Neuronal stem cell (in vitro differentiated cells): Measurements from ENCODE around the gene ZACN.

ENCODE experiments used
- DNase-seq: peaks from one replicate; pipeline ENCODE4 v3.0.0-alpha.2; 2013; ENCODE audit warnings: low spot score
- H2AFZ ChIP-seq: one replicate; pipeline ENCODE4 v1.6.1; 2013; ENCODE audit warnings: mild to moderate bottlenecking, low read length, inconsistent platforms
- H2AK5ac ChIP-seq: 2 replicates; pipeline ENCODE4 v1.6.1; 2013; ENCODE audit warnings: low read depth, mild to moderate bottlenecking, inconsistent platforms, low read length, moderate library complexity, mixed read lengths
- H2BK120ac ChIP-seq: 2 replicates; pipeline ENCODE4 v1.6.1; 2013; ENCODE audit warnings: low read depth, mild to moderate bottlenecking, inconsistent platforms, low read length, moderate library complexity, mixed read lengths
- H2BK12ac ChIP-seq: one replicate; pipeline ENCODE4 v1.6.1; 2013; ENCODE audit warnings: low read length, inconsistent platforms
- H2BK15ac ChIP-seq: 2 replicates; pipeline ENCODE4 v1.6.1; 2013; ENCODE audit warnings: mild to moderate bottlenecking, low read length, inconsistent platforms, mixed read lengths
- H2BK5ac ChIP-seq: one replicate; pipeline ENCODE4 v1.6.1; 2013; ENCODE audit warnings: inconsistent platforms, mild to moderate bottlenecking, low read length, moderate library complexity
- H3K14ac ChIP-seq: one replicate; pipeline ENCODE4 v1.6.1; 2013; ENCODE audit warnings: low read length, inconsistent platforms
- H3K18ac ChIP-seq: 2 replicates; pipeline ENCODE4 v1.6.1; 2013; ENCODE audit warnings: low read length, inconsistent platforms
- H3K23ac ChIP-seq: 2 replicates; pipeline ENCODE4 v1.6.1; 2013; ENCODE audit warnings: low read depth, mild to moderate bottlenecking, mixed read lengths, low read length, inconsistent platforms; ENCODE audit not compliant: poor library complexity
- H3K27ac ChIP-seq: replicated peaks from 3 replicates; pipeline ENCODE4 v1.5.1; 2013; ENCODE audit warnings: low read length, inconsistent platforms
- H3K27me3 ChIP-seq, 3 experiments: 2 replicates each; pipeline ENCODE4 v1.6.1; 2013; ENCODE audit warnings: low read length in 3 of 3, mild to moderate bottlenecking in 2 of 3, inconsistent platforms in 1 of 3, low read depth in 1 of 3, mixed read lengths in 1 of 3, moderate library complexity in 1 of 3; ENCODE audit not compliant: control insufficient read depth in 3 of 3, insufficient read depth in 3 of 3
- H3K36me3 ChIP-seq, 2 donors: replicated peaks in 1 of 2; 2 replicates each; pipeline ENCODE4 v1.6.1; 2013; ENCODE audit warnings: low read length in 2 of 2; ENCODE audit not compliant: control insufficient read depth in 2 of 2, insufficient read depth in 2 of 2
- H3K4ac ChIP-seq: 2 replicates; pipeline ENCODE4 v1.6.1; 2013; ENCODE audit warnings: inconsistent platforms, mild to moderate bottlenecking, low read length, moderate library complexity
- H3K4me1 ChIP-seq, 2 donors: 1 replicate in 1 of 2; 2 replicates in 1 of 2; pipeline ENCODE4 v1.6.1; 2013; ENCODE audit warnings: low read length in 2 of 2, low read depth in 1 of 2; ENCODE audit not compliant: control insufficient read depth in 2 of 2, insufficient read depth in 1 of 2
- H3K4me2 ChIP-seq: one replicate; pipeline ENCODE4 v1.6.1; 2013; ENCODE audit warnings: mild to moderate bottlenecking, low read length, inconsistent platforms; ENCODE audit not compliant: insufficient read depth, poor library complexity, severe bottlenecking
- H3K4me3 ChIP-seq, 2 donors: 2 replicates each; pipeline ENCODE4 v1.5.1; 2013; ENCODE audit warnings: low read length in 2 of 2, mild to moderate bottlenecking in 2 of 2, inconsistent platforms in 1 of 2, moderate library complexity in 1 of 2
- H3K79me1 ChIP-seq: one replicate; pipeline ENCODE4 v1.6.1; 2013; ENCODE audit warnings: low read depth, mild to moderate bottlenecking, inconsistent platforms, low read length, moderate library complexity
- H3K9ac ChIP-seq: one replicate; pipeline ENCODE4 v1.6.1; 2013; ENCODE audit warnings: mild to moderate bottlenecking, low read depth, low read length, inconsistent platforms; ENCODE audit not compliant: poor library complexity
- H3K9me3 ChIP-seq, 2 donors: replicated peaks in 1 of 2; 2 replicates each; pipeline versions ENCODE3 to v1.6.1; 2013; ENCODE audit warnings: low read length in 2 of 2, mild to moderate bottlenecking in 2 of 2, inconsistent platforms in 1 of 2, low read depth in 1 of 2, mixed read lengths in 1 of 2, moderate library complexity in 1 of 2; ENCODE audit not compliant: control insufficient read depth in 2 of 2, insufficient read depth in 1 of 2
- H4K8ac ChIP-seq: one replicate; pipeline ENCODE4 v1.6.1; 2013; ENCODE audit warnings: low read depth, mild to moderate bottlenecking, inconsistent platforms, low read length, moderate library complexity
- H4K91ac ChIP-seq: one replicate; pipeline ENCODE4 v1.6.1; 2013; ENCODE audit warnings: low read length, low read depth, mild to moderate bottlenecking, inconsistent platforms; ENCODE audit not compliant: poor library complexity
- WGBS, 2 donors: extraction: QIAGEN DNeasy Blood & Tissue Kit; methylation state at CpG; one replicate each; pipeline ENCODE4 v1.1.7; 2013; ENCODE audit warnings: missing lambda C conversion rate in 2 of 2, mixed read lengths in 1 of 2; ENCODE audit not compliant: insufficient read length in 2 of 2, insufficient replicate concordance in 1 of 2; ENCODE audit errors: extremely low coverage in 2 of 2; 5-methylcytosine and 5-hydroxymethylcytosine counted together

Gene ZACN

GRCh38 chr17:76071531-76072147, 7.3 kb upstream of the ZACN start:
- no peak overlapping the region for H3K4ac ChIP-seq
- peaks cover 4 to 26% of the 10 kb centered on the region in 2 donors for H3K36me3 ChIP-seq
- WGBS, 2 donors = no CpG with 5 or more reads among the region's 15 CpGs
- H2BK12ac ChIP-seq = no peak overlapping the region
- no peak overlapping the region for H2AK5ac ChIP-seq
- peaks cover 6% of the 10 kb centered on the region in 2 donors for H3K4me1 ChIP-seq
- peaks cover 24 to 33% (median 33%) of the 10 kb centered on the region in 3 experiments for H3K27me3 ChIP-seq
- H3K4me2 ChIP-seq = peak overlapping the region; percentile 98
- DNase-seq = no peak
- peak overlapping the region; percentile 87 for H3K9ac ChIP-seq
- H3K14ac ChIP-seq = no peak overlapping the region
- no peak overlapping the region for H3K27ac ChIP-seq
- no peak overlapping the region for H3K18ac ChIP-seq
- H2BK5ac ChIP-seq = no peak overlapping the region
- H2BK120ac ChIP-seq = no peak overlapping the region
- H3K4me3 ChIP-seq = peak overlapping the region; percentile 83 to 89
- peaks cover 0 to 3% of the 10 kb centered on the region in 2 donors for H3K9me3 ChIP-seq
- H4K8ac ChIP-seq = no peak overlapping the region
- H2AFZ ChIP-seq = peak overlapping the region; percentile 89
- H3K23ac ChIP-seq = no peak overlapping the region
- H2BK15ac ChIP-seq = no peak overlapping the region
- peaks cover 10% of the 10 kb centered on the region for H3K79me1 ChIP-seq
- H4K91ac ChIP-seq = no peak overlapping the region

- Histone ChIP-seq H2BK15ac (peak within 1 kb of the TSS; percentile 70), H3K27me3 (peaks cover 31 to 40% (median 38%) of the 10 kb centered on the region in 3 experiments), H3K23ac (peak within 1 kb of the TSS; percentile 96), H4K91ac (no peak within 1 kb of the TSS), H3K4me1 (peaks cover 6 to 10% of the 10 kb centered on the region in 2 donors), H3K14ac (peak within 1 kb of the TSS; percentile 22), H3K79me1 (peaks cover 10% of the 10 kb centered on the region), H2BK120ac (no peak within 1 kb of the TSS), H4K8ac (no peak within 1 kb of the TSS), H2BK12ac (no peak within 1 kb of the TSS), H2AFZ (peak within 1 kb of the TSS; percentile 89), H3K4me2 (peak within 1 kb of the TSS; percentile 98), H3K36me3 (peaks cover 0 to 20% of the 10 kb centered on the region in 2 donors), H3K27ac (no peak within 1 kb of the TSS), H2AK5ac (peak within 1 kb of the TSS; percentile 71), H3K18ac (peak within 1 kb of the TSS; percentile 66), H3K9ac (peak within 1 kb of the TSS; percentile 93), H2BK5ac (no peak within 1 kb of the TSS), H3K4me3 (peak within 1 kb of the TSS; percentile 83 to 89), H3K9me3 (peaks cover 0 to 3% of the 10 kb centered on the region in 2 donors), H3K4ac (no peak within 1 kb of the TSS)
- peak; percentile 88 for DNase-seq
- no CpG with 5 or more reads among the region's 57 CpGs for WGBS, 2 donors
Observed at GRCh38 chr17:76072148-76072858, 6.7 kb upstream of the ZACN start, which contains the start of gene SRP68. TSS of gene SRP68 (minus strand) at chr17:76072517. CDS start at chr17:76072491, 26 bp downstream.

GRCh38 chr17:76074390-76075363, 4.3 kb upstream of the ZACN start, which contains the start of gene GALR2:
TSS of gene GALR2 (plus strand) at chr17:76074781. CDS start at chr17:76074884, 103 bp downstream.
- H2BK15ac ChIP-seq = no peak within 1 kb of the TSS
- H3K18ac ChIP-seq = peak within 1 kb of the TSS; percentile 83
- H3K4me3 ChIP-seq = peak within 1 kb of the TSS; percentile 35 to 68
- H2BK5ac ChIP-seq = no peak within 1 kb of the TSS
- H3K27ac ChIP-seq = no peak within 1 kb of the TSS
- peaks cover 0 to 6% of the 10 kb centered on the region in 2 donors for H3K36me3 ChIP-seq
- peaks cover 6% of the 10 kb centered on the region for H3K79me1 ChIP-seq
- WGBS, 2 donors = no CpG with 5 or more reads among the region's 92 CpGs
- H3K4ac ChIP-seq = no peak within 1 kb of the TSS
- H2BK12ac ChIP-seq = peak within 1 kb of the TSS; percentile 67
- peaks cover 12 to 13% of the 10 kb centered on the region in 2 donors for H3K4me1 ChIP-seq
- no peak for DNase-seq
- peaks cover 0 to 5% of the 10 kb centered on the region in 2 donors for H3K9me3 ChIP-seq
- H3K27me3 ChIP-seq = peaks cover 38 to 63% (median 38%) of the 10 kb centered on the region in 3 experiments
- no peak within 1 kb of the TSS for H4K8ac ChIP-seq
- peak within 1 kb of the TSS; percentile 24 for H4K91ac ChIP-seq
- H2AK5ac ChIP-seq = peak within 1 kb of the TSS; percentile 60
- H2AFZ ChIP-seq = peak within 1 kb of the TSS; percentile 92
- H2BK120ac ChIP-seq = no peak within 1 kb of the TSS
- H3K14ac ChIP-seq = peak within 1 kb of the TSS; percentile 39
- peak within 1 kb of the TSS; percentile 10 for H3K9ac ChIP-seq
- H3K23ac ChIP-seq = peak within 1 kb of the TSS; percentile 66
- peak within 1 kb of the TSS; percentile 66 for H3K4me2 ChIP-seq
